AG10803 (cell line): Measurements from ENCODE around the gene SEPTIN7.
A peak's percentile ranks its signal among the peaks of the same experiment; 100 is the strongest.

Source experiments
- DNase-seq: peaks from one replicate; pipeline ENCODE4 v3.0.0; 2010; ENCODE audit warnings: low read depth
- H3K4me3 ChIP-seq: 2 replicates; pipeline ENCODE4 v1.5.1; 2011; ENCODE audit warnings: mild to moderate bottlenecking, low read length, control low read depth
- TF ChIP-seq, protein P1 (sequence below): conservative IDR thresholded peaks from 2 replicates; pipeline ENCODE4 v1.5.1; 2011; ENCODE audit warnings: mild to moderate bottlenecking, low read length, control low read depth, inconsistent platforms

The SEPTIN7 gene

DNA sequence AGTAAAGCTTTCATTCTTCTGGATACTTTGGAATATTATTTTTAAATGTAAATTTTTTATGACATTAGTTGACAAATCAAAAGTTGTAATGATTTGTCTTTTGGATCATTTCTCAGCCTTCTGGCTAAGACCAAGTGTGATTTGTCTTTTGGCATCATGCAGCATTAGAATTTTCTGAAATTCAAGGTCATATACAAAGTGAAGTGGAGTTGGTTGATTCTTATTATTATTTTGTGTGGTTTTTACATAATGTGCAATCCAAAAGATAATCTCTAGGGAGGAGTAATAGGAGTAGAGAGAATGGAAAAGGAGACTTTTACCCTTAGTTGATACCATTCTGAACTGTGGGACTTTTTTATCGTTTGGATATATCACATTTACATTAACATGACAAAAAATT is 24.2 kb upstream of the SEPTIN7 start:
- no peak overlapping the region for H3K4me3 ChIP-seq
- TF ChIP-seq, protein P1, sequence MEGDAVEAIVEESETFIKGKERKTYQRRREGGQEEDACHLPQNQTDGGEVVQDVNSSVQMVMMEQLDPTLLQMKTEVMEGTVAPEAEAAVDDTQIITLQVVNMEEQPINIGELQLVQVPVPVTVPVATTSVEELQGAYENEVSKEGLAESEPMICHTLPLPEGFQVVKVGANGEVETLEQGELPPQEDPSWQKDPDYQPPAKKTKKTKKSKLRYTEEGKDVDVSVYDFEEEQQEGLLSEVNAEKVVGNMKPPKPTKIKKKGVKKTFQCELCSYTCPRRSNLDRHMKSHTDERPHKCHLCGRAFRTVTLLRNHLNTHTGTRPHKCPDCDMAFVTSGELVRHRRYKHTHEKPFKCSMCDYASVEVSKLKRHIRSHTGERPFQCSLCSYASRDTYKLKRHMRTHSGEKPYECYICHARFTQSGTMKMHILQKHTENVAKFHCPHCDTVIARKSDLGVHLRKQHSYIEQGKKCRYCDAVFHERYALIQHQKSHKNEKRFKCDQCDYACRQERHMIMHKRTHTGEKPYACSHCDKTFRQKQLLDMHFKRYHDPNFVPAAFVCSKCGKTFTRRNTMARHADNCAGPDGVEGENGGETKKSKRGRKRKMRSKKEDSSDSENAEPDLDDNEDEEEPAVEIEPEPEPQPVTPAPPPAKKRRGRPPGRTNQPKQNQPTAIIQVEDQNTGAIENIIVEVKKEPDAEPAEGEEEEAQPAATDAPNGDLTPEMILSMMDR = no peak
- no peak for DNase-seq

DNA sequence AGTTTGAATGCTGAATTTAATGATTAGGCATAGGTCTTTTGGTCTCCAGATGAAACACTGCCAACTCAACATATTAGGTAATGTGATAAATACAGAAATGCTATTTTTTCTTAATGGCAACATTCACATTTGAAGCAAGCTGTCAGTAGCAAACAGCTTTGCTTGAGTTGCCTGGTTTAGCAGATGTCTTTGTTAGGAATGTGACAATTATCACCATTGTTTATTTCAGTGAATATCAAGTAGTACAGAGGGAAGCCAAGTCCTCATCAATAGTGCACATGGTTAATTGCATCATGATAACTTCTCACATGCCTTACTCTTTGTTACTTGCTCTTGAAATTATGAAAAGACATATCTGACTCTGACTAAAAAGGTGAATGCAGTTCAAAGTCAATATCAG is 23.7 kb upstream of the SEPTIN7 start:
- H3K4me3 ChIP-seq = no peak overlapping the region
- TF ChIP-seq, protein P1 = no peak
- DNase-seq = no peak

DNA sequence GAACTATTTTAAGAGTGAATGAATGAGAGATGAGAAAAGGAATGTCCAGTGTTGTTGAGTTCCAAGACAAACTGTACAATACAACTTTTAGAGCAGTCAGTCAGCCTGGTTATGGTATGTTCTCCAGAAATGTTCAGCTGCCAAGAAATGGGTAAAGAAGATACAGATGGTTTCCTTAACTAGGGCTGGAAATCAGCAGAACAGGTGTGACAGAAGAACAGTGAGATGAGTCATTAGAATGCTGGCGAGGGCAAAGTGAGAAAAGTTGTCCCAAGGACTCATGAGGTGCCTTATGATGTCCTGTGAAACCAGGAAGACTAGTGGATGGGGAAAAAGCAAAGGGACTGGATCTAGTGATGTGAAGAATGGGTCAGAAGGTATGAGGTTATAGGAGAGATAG is 20.8 kb upstream of the SEPTIN7 start:
- DNase-seq = no peak
- H3K4me3 ChIP-seq = no peak overlapping the region
- TF ChIP-seq, protein P1 = no peak

DNA sequence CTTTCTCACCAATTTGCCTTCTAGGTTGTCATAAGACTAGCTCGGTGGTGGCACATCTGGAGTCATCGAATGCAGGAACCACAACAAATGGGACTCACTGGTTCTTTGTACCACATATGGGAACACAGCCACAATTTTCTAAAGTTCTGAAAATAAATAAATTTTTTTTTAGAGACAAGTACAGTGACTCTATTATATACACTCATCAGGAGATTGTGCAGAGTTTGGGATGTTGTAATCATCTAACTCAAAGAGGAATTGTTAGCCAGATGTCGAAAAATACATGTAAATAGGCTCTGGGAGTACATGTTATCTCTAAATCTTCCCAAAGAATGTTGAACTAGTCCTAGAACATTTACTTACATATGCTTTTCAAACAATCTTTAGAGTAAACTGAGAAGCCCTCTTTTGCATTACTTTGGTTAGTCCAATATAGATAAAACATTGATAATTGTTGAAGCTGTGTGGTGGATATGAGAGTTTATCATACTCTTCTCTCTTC is 19.6 kb upstream of the SEPTIN7 start:
- TF ChIP-seq, protein P1 = no peak
- peak; percentile 37 for DNase-seq

DNA sequence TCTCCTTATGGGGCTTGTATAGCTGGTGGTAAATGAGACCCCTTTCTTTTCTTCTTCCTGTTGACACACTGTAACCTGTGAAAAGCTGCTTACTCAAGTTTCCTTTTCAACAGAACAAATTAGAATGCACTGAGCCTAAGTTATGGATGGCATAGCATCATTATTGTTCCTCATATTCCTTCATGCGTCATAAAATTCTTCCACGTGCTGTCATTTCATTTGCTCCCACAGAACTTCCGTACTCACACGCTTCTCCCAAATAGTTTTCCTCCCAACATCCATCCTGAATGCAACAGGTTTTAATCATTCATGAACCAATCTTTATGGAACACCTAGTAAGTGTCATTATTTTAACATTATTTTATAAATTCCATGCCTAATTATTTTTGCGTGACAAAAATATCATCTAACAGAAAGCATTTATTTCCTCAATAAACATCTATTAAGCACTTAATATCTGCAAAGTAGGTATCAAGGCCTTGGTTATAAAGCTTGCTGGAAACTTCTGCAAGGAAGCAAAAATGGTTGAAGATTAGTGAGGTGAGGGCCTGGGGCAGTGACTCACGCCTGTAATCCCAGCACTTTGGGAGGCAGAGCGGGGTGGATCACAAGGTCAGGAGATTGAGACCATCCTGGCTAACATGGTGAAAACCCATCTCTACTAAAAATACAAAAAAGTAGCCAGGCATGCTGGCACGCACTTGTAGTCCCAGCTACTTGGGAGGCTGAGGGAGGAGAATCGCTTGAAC is 18.9 kb upstream of the SEPTIN7 start:
- TF ChIP-seq, protein P1 = no peak
- DNase-seq = no peak
- H3K4me3 ChIP-seq = no peak overlapping the region

More for the DNA sequence above, 19.6 kb upstream of the SEPTIN7 start:
- no peak overlapping the region for H3K4me3 ChIP-seq

DNA sequence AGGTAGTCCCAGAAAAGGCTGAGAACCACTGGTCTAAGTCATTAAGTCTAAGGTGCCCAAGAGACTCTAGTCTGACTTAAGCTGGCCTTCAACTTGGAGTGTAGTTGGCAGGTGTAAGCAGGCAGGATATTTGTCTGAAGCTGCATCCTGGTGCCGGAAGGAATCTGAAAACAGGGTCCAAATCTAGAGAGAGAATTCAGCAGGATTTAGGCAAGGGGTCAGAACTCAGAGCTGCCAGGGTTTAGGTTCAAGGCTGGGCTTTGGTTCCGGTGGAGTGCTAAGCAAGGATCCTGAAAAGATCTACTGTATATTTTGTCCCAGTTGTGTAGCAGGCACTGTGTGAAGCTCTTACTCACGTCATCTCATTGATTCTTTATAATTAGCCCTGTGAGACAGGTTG is 16.5 kb upstream of the SEPTIN7 start:
- no peak for DNase-seq
- TF ChIP-seq, protein P1 = no peak
- H3K4me3 ChIP-seq = no peak overlapping the region

DNA sequence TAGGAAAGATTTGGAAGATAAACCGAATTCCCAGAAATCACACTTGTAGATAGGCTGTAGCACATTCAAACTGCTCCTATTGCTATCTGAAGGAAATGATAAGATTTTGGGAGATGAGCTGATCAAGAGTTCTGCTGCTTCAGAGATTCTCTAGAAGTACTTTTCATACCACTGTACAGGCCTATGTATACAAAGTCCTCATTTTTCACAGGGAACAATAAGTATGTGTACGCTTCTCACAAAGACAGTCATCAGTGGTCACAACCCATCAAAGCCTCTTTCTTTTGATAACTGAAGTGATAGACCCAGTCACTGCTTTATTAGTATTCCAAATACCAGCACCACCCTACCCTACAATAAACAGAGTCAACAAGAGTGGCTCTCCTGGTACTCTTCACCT is 15.6 kb upstream of the SEPTIN7 start:
- no peak overlapping the region for H3K4me3 ChIP-seq
- TF ChIP-seq, protein P1 = no peak
- no peak for DNase-seq
